Measurements from ENCODE around the gene GGA2. TPM values are rescaled to one million over a fixed set of nuclear protein-coding genes. Genes with fewer than 3 reads are reported as not detected.

GGA2 gene
- total RNA-seq, 1 donor from 2014 or later = 89.9 TPM

GRCh38 chr16:23420011-23420410, 90.3 kb downstream of the GGA2 start:
- TF ChIP-seq CTCF (IDR thresholded peaks at IDR 0.05; ENCODE audit: unreplicated experiment) = no peak
- no peak overlapping the region for H3K4me3 Mint-ChIP-seq (ENCODE audit: low read depth)
- no peaks in the 10 kb centered on the region for H3K4me1 Mint-ChIP-seq (ENCODE audit: low read depth)
- DNase-seq (ENCODE audit: low spot score, unreplicated experiment) = no peak
- H3K27ac Mint-ChIP-seq = no peak overlapping the region
- H3K36me3 Mint-ChIP-seq (ENCODE audit: insufficient read depth) = peaks cover 9% of the 10 kb centered on the region
- H3K27me3 Mint-ChIP-seq = no peaks in the 10 kb centered on the region
- no peaks in the 10 kb centered on the region for H3K9me3 Mint-ChIP-seq (ENCODE audit: low read depth)

- H3K27ac Mint-ChIP-seq = no peak overlapping the region
- no peaks in the 10 kb centered on the region for H3K27me3 Mint-ChIP-seq
- H3K36me3 Mint-ChIP-seq (ENCODE audit: insufficient read depth) = peaks cover 10% of the 10 kb centered on the region
- no peaks in the 10 kb centered on the region for H3K4me1 Mint-ChIP-seq (ENCODE audit: low read depth)
- no peak for TF ChIP-seq CTCF (IDR thresholded peaks at IDR 0.05; ENCODE audit: unreplicated experiment)
- H3K4me3 Mint-ChIP-seq (ENCODE audit: low read depth) = no peak overlapping the region
- no peak for DNase-seq (ENCODE audit: low spot score, unreplicated experiment)
- no peaks in the 10 kb centered on the region for H3K9me3 Mint-ChIP-seq (ENCODE audit: low read depth)
These were observed 93.5 kb downstream of the GGA2 start for GRCh38 chr16:23416816-23417215.

GRCh38 chr16:23414731-23415130, 95.6 kb downstream of the GGA2 start:
- H3K36me3 Mint-ChIP-seq (ENCODE audit: insufficient read depth) = peaks cover 6% of the 10 kb centered on the region
- no peaks in the 10 kb centered on the region for H3K27me3 Mint-ChIP-seq
- H3K4me3 Mint-ChIP-seq (ENCODE audit: low read depth) = no peak overlapping the region
- no peaks in the 10 kb centered on the region for H3K4me1 Mint-ChIP-seq (ENCODE audit: low read depth)
- H3K27ac Mint-ChIP-seq = no peak overlapping the region
- no peaks in the 10 kb centered on the region for H3K9me3 Mint-ChIP-seq (ENCODE audit: low read depth)
- no peak for TF ChIP-seq CTCF (IDR thresholded peaks at IDR 0.05; ENCODE audit: unreplicated experiment)
- no peak for DNase-seq (ENCODE audit: low spot score, unreplicated experiment)

Other genes starting within 250 kb of the GGA2 start
- not detected in 2 replicates for gene SCNN1B, start 208.2 kb downstream of the GGA2 start, total RNA-seq
- 24.9 and 28.3 TPM in 2 replicates for gene COG7, start 57.3 kb downstream of the GGA2 start, total RNA-seq
- gene EARS2, start 46.9 kb upstream of the GGA2 start, total RNA-seq = 24.7 and 26.6 TPM in 2 replicates
- 101 and 106 TPM in 2 replicates for gene UBFD1, start 47.2 kb upstream of the GGA2 start, total RNA-seq
- gene NDUFAB1, start 85.8 kb upstream of the GGA2 start, total RNA-seq = 75.9 and 80.2 TPM in 2 replicates
- gene PALB2, start 130.8 kb upstream of the GGA2 start, total RNA-seq = 21.0 TPM in 2 replicates
- gene DCTN5, start 131.0 kb upstream of the GGA2 start, total RNA-seq = 79.8 and 88.9 TPM in 2 replicates
- gene PLK1, start 168.4 kb upstream of the GGA2 start, total RNA-seq = 30.4 and 36.2 TPM in 2 replicates
- 0.60 and 0.71 TPM in 2 replicates for gene ERN2, start 202.7 kb upstream of the GGA2 start, total RNA-seq
- not detected in 2 replicates for gene CHP2, start 244.5 kb upstream of the GGA2 start, total RNA-seq

Data from progenitor cell of endocrine pancreas (in vitro differentiated cells).